ENCODE results near the gene CPVL.

The CPVL gene

GRCh38 chr7:28979776-28980175, 166.6 kb downstream of the CPVL start:
- no peak overlapping the region for H3K4me3 ChIP-seq (ENCODE audit: low read depth, low read length)
- TF ChIP-seq CTCF (IDR thresholded peaks at IDR 0.05; ENCODE audit: low read depth, low read length) = no peak

GRCh38 chr7:28977881-28978280, 168.5 kb downstream of the CPVL start:
- no peak for TF ChIP-seq CTCF (IDR thresholded peaks at IDR 0.05; ENCODE audit: low read depth, low read length)
- no peak overlapping the region for H3K4me3 ChIP-seq (ENCODE audit: low read depth, low read length)

- TF ChIP-seq CTCF (IDR thresholded peaks at IDR 0.05; ENCODE audit: low read depth, low read length) = no peak
Observed at GRCh38 chr7:28976022-28976421, 170.3 kb downstream of the CPVL start.

GRCh38 chr7:28973591-28973990, 172.7 kb downstream of the CPVL start:
- TF ChIP-seq CTCF (IDR thresholded peaks at IDR 0.05; ENCODE audit: low read depth, low read length) = no peak
- H3K4me3 ChIP-seq (ENCODE audit: low read depth, low read length) = no peak overlapping the region

More at GRCh38 chr7:28976022-28976421, 170.3 kb downstream of the CPVL start:
- H3K4me3 ChIP-seq (ENCODE audit: low read depth, low read length) = no peak overlapping the region

GRCh38 chr7:28964056-28964455, 182.3 kb downstream of the CPVL start:
- no peak overlapping the region for H3K4me3 ChIP-seq (ENCODE audit: low read depth, low read length)
- no peak for TF ChIP-seq CTCF (IDR thresholded peaks at IDR 0.05; ENCODE audit: low read depth, low read length)

- no peak for TF ChIP-seq CTCF (IDR thresholded peaks at IDR 0.05; ENCODE audit: low read depth, low read length)
- no peak overlapping the region for H3K4me3 ChIP-seq (ENCODE audit: low read depth, low read length)
Observed at GRCh38 chr7:28961972-28962371, 184.4 kb downstream of the CPVL start.

- H3K4me3 ChIP-seq (ENCODE audit: low read depth, low read length) = no peak overlapping the region
- TF ChIP-seq CTCF (IDR thresholded peaks at IDR 0.05; ENCODE audit: low read depth, low read length) = no peak
Observed at GRCh38 chr7:28960071-28960840, 186.1 kb downstream of the CPVL start.
